H1 (cell line): ENCODE data around the gene PTPRD. TPM values are rescaled to one million over a fixed set of nuclear protein-coding genes. Genes with fewer than 3 reads are reported as not detected.

Source experiments
- CTCF ChIA-PET: fragments of 300-600 bp; sonication (Branson Sonifier 250); formaldehyde crosslinking; loops from one replicate; lab custom pipeline; 2021; ENCODE audit not compliant: partially characterized antibody; lab: Charles Lee
- POLR2A ChIA-PET: fragments of 300-600 bp; sonication (Branson Sonifier 250); formaldehyde crosslinking; loops from one replicate; lab custom pipeline; 2021; ENCODE audit warnings: inconsistent platforms; ENCODE audit not compliant: partially characterized antibody; lab: Charles Lee
- DNase-seq, 2 experiments: peaks; one replicate each; pipeline versions ENCODE4 v3.0.0 to v3.0.0-alpha.2; 2010 to 2022; ENCODE audit warnings: low spot score in 2 of 2, low read depth in 1 of 2, mixed read lengths in 1 of 2
- FAIRE-seq: peaks from 2 replicates; lab custom pipeline; 2011; peaks lifted over from hg19 to GRCh38; lab: Jason Lieb, UNC
- H2AFZ ChIP-seq: 2 replicates; pipeline ENCODE4 v1.8.1; 2012; ENCODE audit warnings: low read length, inconsistent platforms
- H2AK5ac ChIP-seq: 2 replicates; pipeline ENCODE4 v1.6.1; 2013; ENCODE audit warnings: low read depth, low read length
- H2BK120ac ChIP-seq: replicated peaks from 2 replicates; pipeline ENCODE3; 2013; ENCODE audit warnings: low read depth, low read length, inconsistent platforms
- H2BK12ac ChIP-seq: 2 replicates; pipeline ENCODE4 v1.6.1; 2013; ENCODE audit warnings: low read depth, low read length
- H2BK15ac ChIP-seq: 2 replicates; pipeline ENCODE4 v1.6.1; 2013; ENCODE audit warnings: low read length
- H2BK20ac ChIP-seq: 2 replicates; pipeline ENCODE4 v1.6.1; 2013; ENCODE audit warnings: low read length
- H2BK5ac ChIP-seq: 2 replicates; pipeline ENCODE4 v1.6.1; 2013; ENCODE audit warnings: low read depth, low read length
- H3K14ac ChIP-seq: 2 replicates; pipeline ENCODE4 v1.6.1; 2013; ENCODE audit warnings: inconsistent platforms; ENCODE audit not compliant: insufficient read length
- H3K18ac ChIP-seq: 2 replicates; pipeline ENCODE4 v1.6.1; 2013; ENCODE audit warnings: low read length; ENCODE audit errors: extremely low read depth
- H3K23ac ChIP-seq: 2 replicates; pipeline ENCODE4 v1.6.1; 2013; ENCODE audit warnings: inconsistent platforms; ENCODE audit not compliant: insufficient read length
- H3K23me2 ChIP-seq: 2 replicates; pipeline ENCODE4 v1.6.1; 2013; ENCODE audit warnings: low read depth, low read length
- H3K27ac ChIP-seq: 2 replicates; pipeline ENCODE4 v1.6.1; 2011; ENCODE audit warnings: low read depth, low read length, inconsistent platforms
- H3K27me3 ChIP-seq, 4 experiments: replicated peaks in 1 of 4; 1 replicate in 1 of 4; 2 replicates in 3 of 4; pipeline versions ENCODE4 v1.6.1 to v1.8.1; 2011 to 2013; ENCODE audit warnings: low read length in 3 of 4, mild to moderate bottlenecking in 3 of 4, inconsistent platforms in 2 of 4, mixed read lengths in 2 of 4, moderate library complexity in 1 of 4; ENCODE audit not compliant: control insufficient read depth in 3 of 4, insufficient read depth in 3 of 4; ENCODE audit errors: extremely low read depth in 1 of 4
- H3K36me3 ChIP-seq, 4 experiments: 2 replicates each; pipeline versions ENCODE4 v1.6.1 to v1.8.1; 2011 to 2013; ENCODE audit warnings: mild to moderate bottlenecking in 4 of 4, low read length in 3 of 4, moderate library complexity in 2 of 4, control low read depth in 1 of 4, inconsistent platforms in 1 of 4; ENCODE audit not compliant: insufficient read depth in 4 of 4, control insufficient read depth in 2 of 4
- H3K4ac ChIP-seq: replicated peaks from 2 replicates; pipeline ENCODE3; 2013; ENCODE audit warnings: low read length, low read depth, mixed read lengths, inconsistent platforms; ENCODE audit not compliant: insufficient read length
- H3K4me1 ChIP-seq, 4 experiments: replicated peaks in 1 of 4; 1 replicate in 1 of 4; 2 replicates in 3 of 4; pipeline versions ENCODE4 v1.6.1 to v1.8.1; 2011 to 2013; ENCODE audit warnings: low read length in 3 of 4, inconsistent platforms in 2 of 4, mixed read lengths in 1 of 4; ENCODE audit not compliant: insufficient read depth in 4 of 4, control insufficient read depth in 3 of 4
- H3K4me2 ChIP-seq, 2 experiments: 2 replicates each; pipeline versions ENCODE4 v1.6.1 to v1.8.1; 2011 to 2013; ENCODE audit warnings: low read depth in 2 of 2, low read length in 2 of 2, control low read depth in 1 of 2, inconsistent platforms in 1 of 2, mild to moderate bottlenecking in 1 of 2; ENCODE audit not compliant: insufficient read depth in 1 of 2
- H3K4me3 ChIP-seq, 4 experiments: fragments of 200-600, 300-600 bp in 1 of 4; sonication (generic), shearing (Covaris generic), sonication (Bioruptor Twin) in 1 of 4; 2 replicates each; pipeline versions ENCODE4 v1.5.1 to v1.8.1; 2011 to 2016; ENCODE audit warnings: low read length in 4 of 4, low read depth in 3 of 4, control low read depth in 2 of 4, inconsistent platforms in 2 of 4, mild to moderate bottlenecking in 2 of 4, mixed read lengths in 1 of 4, moderate library complexity in 1 of 4; ENCODE audit not compliant: insufficient read depth in 2 of 4; ENCODE audit errors: extremely low read depth in 1 of 4
- H3K56ac ChIP-seq: replicated peaks from 2 replicates; pipeline ENCODE3; 2013; ENCODE audit warnings: low read depth, mild to moderate bottlenecking, mixed read lengths, low read length, inconsistent platforms; ENCODE audit not compliant: insufficient read length
- H3K79me1 ChIP-seq: 2 replicates; pipeline ENCODE4 v1.6.1; 2013; ENCODE audit warnings: low read depth, low read length, control low read depth
- H3K79me2 ChIP-seq, 2 experiments: 2 replicates each; pipeline versions ENCODE4 v1.6.1 to v1.8.1; 2012 to 2013; ENCODE audit warnings: low read length in 2 of 2, mild to moderate bottlenecking in 2 of 2, inconsistent platforms in 1 of 2; ENCODE audit not compliant: insufficient read depth in 2 of 2, control insufficient read depth in 1 of 2
- H3K9ac ChIP-seq, 4 experiments: replicated peaks in 1 of 4; 1 replicate in 1 of 4; 2 replicates in 3 of 4; pipeline versions ENCODE4 v1.6.1 to v1.8.1; 2011 to 2013; ENCODE audit warnings: low read depth in 3 of 4, low read length in 3 of 4, control low read depth in 2 of 4, mild to moderate bottlenecking in 2 of 4, moderate library complexity in 2 of 4, inconsistent platforms in 1 of 4; ENCODE audit errors: extremely low read depth in 1 of 4
- H3K9me3 ChIP-seq, 2 experiments: 2 replicates each; pipeline versions ENCODE4 v1.6.1 to v1.8.1; 2012 to 2013; ENCODE audit warnings: mild to moderate bottlenecking in 2 of 2, moderate library complexity in 2 of 2, control low read depth in 1 of 2, inconsistent platforms in 1 of 2, low read depth in 1 of 2, low read length in 1 of 2, mixed read lengths in 1 of 2; ENCODE audit not compliant: insufficient read depth in 2 of 2
- H4K20me1 ChIP-seq, 2 experiments: replicated peaks in 1 of 2; 2 replicates each; pipeline versions ENCODE3 to v1.8.1; 2011 to 2013; ENCODE audit warnings: inconsistent platforms in 2 of 2, low read length in 2 of 2, mild to moderate bottlenecking in 1 of 2; ENCODE audit not compliant: insufficient read depth in 2 of 2, control insufficient read depth in 1 of 2
- H4K5ac ChIP-seq: 2 replicates; pipeline ENCODE4 v1.6.1; 2013; ENCODE audit warnings: low read length, low read depth, mixed read lengths, inconsistent platforms; ENCODE audit not compliant: insufficient read length
- H4K8ac ChIP-seq: 2 replicates; pipeline ENCODE4 v1.8.0; 2013; ENCODE audit warnings: mild to moderate bottlenecking, moderate library complexity, low read length, inconsistent platforms; ENCODE audit not compliant: insufficient read depth; ENCODE audit errors: extremely low read depth
- H4K91ac ChIP-seq: replicated peaks from 2 replicates; pipeline ENCODE3; 2013; ENCODE audit warnings: low read length, mixed read lengths, inconsistent platforms; ENCODE audit not compliant: insufficient read length
- EZH2 ChIP-seq: fragments of 200-600 bp; sonication (generic); IDR thresholded peaks from 2 replicates; pipeline ENCODE4 v1.7.1; 2012; ENCODE audit warnings: low read depth, mild to moderate bottlenecking, moderate library complexity, low read length, inconsistent platforms; ENCODE audit not compliant: severe bottlenecking
- HDAC2 ChIP-seq, 2 experiments: fragments of 300-600 bp in 1 of 2; sonication (generic) in 1 of 2; IDR thresholded peaks; 2 replicates each; pipeline ENCODE4 v1.6.1; 2011 to 2012; ENCODE audit warnings: low read depth in 2 of 2, low read length in 2 of 2, mild to moderate bottlenecking in 2 of 2, moderate library complexity in 2 of 2, borderline replicate concordance in 1 of 2, inconsistent platforms in 1 of 2
- WGBS, 2 experiments: shearing (Covaris generic) in 1 of 2; methylation state at CpG; one replicate each; pipeline versions ENCODE4 v1.1.6 to v1.1.7; 2013 to 2015; ENCODE audit warnings: low lambda C conversion rate in 2 of 2, mixed read lengths in 2 of 2, inconsistent platforms in 1 of 2, low coverage in 1 of 2, missing lambda C conversion rate in 1 of 2; ENCODE audit not compliant: insufficient replicate concordance in 2 of 2, insufficient coverage in 1 of 2, insufficient read length in 1 of 2; ENCODE audit errors: extremely low coverage in 1 of 2, missing lambda C conversion rate in 1 of 2; 5-methylcytosine and 5-hydroxymethylcytosine counted together
- polyA plus RNA-seq, 7 experiments: library from polyadenylated mRNA; depleted of rRNA in 3 of 7; stranded (reverse) in 5 of 7; unstranded in 2 of 7; fragments of >200 nt in 5 of 7; fragments of 200-250 nt in 2 of 7; gene quantifications; 1 replicate in 5 of 7; 2 replicates in 1 of 7; 4 replicates in 1 of 7; pipeline versions ENCODE4 v1.2.1 to v1.2.3, GENCODE V29; 2011 to 2013; ENCODE audit warnings: missing spikeins in 2 of 7, mixed read lengths in 2 of 7
- total RNA-seq: library from RNA; stranded (reverse); fragmentation: NEBNext Ultra II Directional; extraction: Animal tissue kit (Norgen Biotek cat#: 25700); gene quantifications from 2 replicates; pipeline ENCODE4 v1.2.1, GENCODE V29; 2021

PTPRD gene
- total and polyA plus RNA-seq, 2 of the 8 experiments (the other 6 are each of a cell fraction or from before 2014, with no cell fraction given) = 17.2 to 77.0 TPM

DNA sequence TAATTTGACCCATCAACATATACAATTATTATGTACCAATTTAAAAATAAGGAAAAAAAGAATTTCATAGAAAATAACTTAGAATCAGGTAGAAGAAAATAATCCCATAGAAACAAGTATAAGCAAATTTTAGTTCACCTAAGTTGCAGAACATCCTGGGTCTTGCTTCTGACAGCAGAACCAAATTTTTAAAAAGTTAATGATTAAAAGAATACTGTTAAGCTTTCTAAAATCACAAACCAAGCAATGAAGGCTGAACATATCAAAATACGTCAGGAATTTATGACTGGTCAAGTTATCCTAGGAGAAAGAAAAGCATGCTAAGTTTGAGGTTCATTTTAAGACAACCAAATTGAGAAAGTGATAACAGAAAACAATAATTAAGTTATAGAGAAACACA is 650.9 kb downstream of the PTPRD start:
- Histone ChIP-seq H3K18ac (no peak overlapping the region), H2BK20ac (no peak overlapping the region), H3K27ac (no peak overlapping the region), H2BK120ac (no peak overlapping the region), H3K9ac (no peak overlapping the region), H3K27me3 (no peaks in the 10 kb centered on the region), H4K8ac (no peak overlapping the region), H3K4ac (no peak overlapping the region), H3K4me2 (no peak overlapping the region), H2BK12ac (no peak overlapping the region), H4K5ac (no peak overlapping the region), H2BK15ac (no peak overlapping the region), H3K56ac (no peak overlapping the region), H3K79me2 (no peaks in the 10 kb centered on the region), H3K36me3 (no peaks in the 10 kb centered on the region), H3K9me3 (no peaks in the 10 kb centered on the region), H2BK5ac (no peak overlapping the region), H2AK5ac (no peak overlapping the region), H3K14ac (no peak overlapping the region), H3K23me2 (no peaks in the 10 kb centered on the region), H2AFZ (no peak overlapping the region), H4K91ac (no peak overlapping the region), H3K4me3 (no peak overlapping the region), H3K79me1 (no peaks in the 10 kb centered on the region), H4K20me1 (no peaks in the 10 kb centered on the region), H3K4me1 (no peaks in the 10 kb centered on the region), H3K23ac (no peak overlapping the region)
- CTCF ChIA-PET = interaction anchor here (0.9 to 1.2 kb wide), 2 partner anchors 11 to 19 kb away, joined by 4 to 5 read pairs; no protein-coding TSS in a partner anchor
- no peak for TF ChIP-seq HDAC2 (IDR thresholded peaks at IDR 0.05; ENCODE audit: borderline replicate concordance in 1 of 2, low read depth in 2 of 2, low read length in 2 of 2)
- TF ChIP-seq EZH2 = no peak
- DNase-seq = no peak
- POLR2A ChIA-PET = no interaction called here
- WGBS, 2 experiments = 92% methylated on average over 1 of the region's 1 CpG; no CpG with 5 or more reads in 1 of the 2 experiments
- no peak for FAIRE-seq
